GM23248 (cell line): ENCODE measurements around the gene SELP. TPM values are rescaled to one million over a fixed set of nuclear protein-coding genes. Genes with fewer than 3 reads are reported as not detected.

Experiments
- DNase-seq: peaks from one replicate; pipeline ENCODE4 v3.0.0-alpha.2; 2015
- H2AFZ ChIP-seq: fragments of 200-600 bp; sonication (generic); 2 replicates; pipeline ENCODE4 v1.6.1; 2016; ENCODE audit warnings: antibody characterized with exemption
- H3F3A ChIP-seq: fragments of 200-600 bp; sonication (generic); 2 replicates; pipeline ENCODE4 v1.6.1; 2016; ENCODE audit warnings: mild to moderate bottlenecking, antibody characterized with exemption, mixed run types; ENCODE audit not compliant: insufficient read depth
- H3K27ac ChIP-seq: fragments of 200-600 bp; sonication (generic); 2 replicates; pipeline ENCODE4 v1.5.1; 2016; ENCODE audit warnings: mild to moderate bottlenecking
- H3K27me3 ChIP-seq: fragments of 200-600 bp; sonication (generic); replicated peaks from 2 replicates; pipeline ENCODE4 v1.6.1; 2016; ENCODE audit warnings: mild to moderate bottlenecking; ENCODE audit not compliant: insufficient read depth
- H3K36me3 ChIP-seq: fragments of 200-600 bp; sonication (generic); 2 replicates; pipeline ENCODE4 v1.6.1; 2016; ENCODE audit warnings: low read depth, mild to moderate bottlenecking
- H3K4me1 ChIP-seq: fragments of 200-600 bp; sonication (generic); 2 replicates; pipeline ENCODE4 v1.6.1; 2016; ENCODE audit warnings: mild to moderate bottlenecking; ENCODE audit not compliant: insufficient read depth
- H3K4me2 ChIP-seq: fragments of 200-600 bp; sonication (generic); one replicate; pipeline ENCODE4 v1.6.1; 2016; ENCODE audit warnings: mild to moderate bottlenecking; ENCODE audit not compliant: unreplicated experiment
- H3K4me3 ChIP-seq: fragments of 200-600 bp; sonication (generic); 2 replicates; pipeline ENCODE4 v1.5.1; 2016; ENCODE audit warnings: mild to moderate bottlenecking
- H3K79me2 ChIP-seq: fragments of 200-600 bp; sonication (generic); 2 replicates; pipeline ENCODE4 v1.6.1; 2016; ENCODE audit warnings: mild to moderate bottlenecking; ENCODE audit not compliant: insufficient read depth
- H3K9ac ChIP-seq: fragments of 200-600 bp; sonication (generic); 2 replicates; pipeline ENCODE4 v1.6.1; 2016; ENCODE audit warnings: mild to moderate bottlenecking
- H3K9me2 ChIP-seq: fragments of 200-600 bp; sonication (generic); 2 replicates; pipeline ENCODE4 v1.6.1; 2016; ENCODE audit warnings: mixed run types, mild to moderate bottlenecking, moderate library complexity; ENCODE audit not compliant: insufficient read depth
- H3K9me3 ChIP-seq: fragments of 200-600 bp; sonication (generic); one replicate; pipeline ENCODE4 v1.6.1; 2017; ENCODE audit warnings: low read depth
- H4K20me1 ChIP-seq: fragments of 200-600 bp; sonication (generic); 2 replicates; pipeline ENCODE4 v1.6.0; 2016; ENCODE audit not compliant: insufficient read depth
- EZH2 ChIP-seq: fragments of 200-600 bp; sonication (generic); IDR thresholded peaks from 2 replicates; pipeline ENCODE4 v1.6.1; 2018; ENCODE audit warnings: antibody characterized with exemption, mild to moderate bottlenecking; ENCODE audit not compliant: insufficient read depth, poor library complexity, severe bottlenecking
- EZH2phosphoT487 ChIP-seq: fragments of 200-600 bp; sonication (generic); IDR thresholded peaks from 2 replicates; pipeline ENCODE4 v1.6.1; 2018; ENCODE audit warnings: antibody characterized with exemption, moderate library complexity, mild to moderate bottlenecking, low read depth; ENCODE audit not compliant: insufficient read depth
- WGBS, 2 experiments: methylation state at CpG; one replicate each; pipeline ENCODE4 v1.1.6; 2015 to 2017; ENCODE audit warnings: low lambda C conversion rate in 2 of 2, low coverage in 1 of 2; ENCODE audit errors: missing lambda C conversion rate in 2 of 2; 5-methylcytosine and 5-hydroxymethylcytosine counted together
- in situ Hi-C: fragments of 300-500 bp; cut with MboI; formaldehyde crosslinking; loops from 2 replicates; pipeline ENCODE4 v1.15.0; 2020
- polyA plus RNA-seq: library from polyadenylated mRNA; unstranded; fragments of >200 nt; fragmentation: Nextera tagmentation; extraction: Ambion mirVana; gene quantifications from 2 replicates; pipeline ENCODE4 v1.2.1, GENCODE V29; 2016
- total RNA-seq: library from RNA; depleted of rRNA; stranded (reverse); fragments of >200 nt; shearing (Covaris generic); gene quantifications from 2 replicates; pipeline ENCODE4 v1.2.3, GENCODE V29; 2014

Gene SELP
- total and polyA plus RNA-seq, 2 experiments from 2014 or later = not detected

DNA sequence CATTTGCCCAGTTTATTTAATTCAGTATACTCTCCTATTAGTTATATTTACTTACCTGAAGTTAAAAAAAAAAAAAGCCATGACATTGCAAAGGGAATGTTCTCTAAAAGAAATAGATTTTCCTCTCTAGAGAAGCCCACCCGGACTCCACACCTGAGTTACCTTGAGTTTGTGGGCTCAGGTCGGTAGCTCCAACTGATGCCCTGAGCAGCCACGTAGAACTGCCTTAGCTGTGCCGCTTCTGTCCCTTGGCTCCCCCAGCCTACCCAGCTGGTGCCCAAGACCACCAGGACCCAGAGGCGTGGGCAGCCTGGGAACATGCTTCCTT, 43.9 kb downstream of the SELP start:
- Histone ChIP-seq H3K4me3 (no peak overlapping the region), H3K27ac (no peak overlapping the region), H2AFZ (no peak overlapping the region), H4K20me1 (no peaks in the 10 kb centered on the region), H3K9ac (no peak overlapping the region), H3K36me3 (no peaks in the 10 kb centered on the region), H3F3A (no peaks in the 10 kb centered on the region), H3K79me2 (no peaks in the 10 kb centered on the region), H3K4me1 (no peaks in the 10 kb centered on the region), H3K4me2 (no peak overlapping the region), H3K9me2 (no peaks in the 10 kb centered on the region), H3K9me3 (no peaks in the 10 kb centered on the region), H3K27me3 (peaks cover 40% of the 10 kb centered on the region)
- 13 to 14% methylated on average over 5 of the region's 5 CpGs for WGBS, 2 experiments
- no peak for TF ChIP-seq EZH2
- TF ChIP-seq EZH2phosphoT487 = no peak
- DNase-seq = no peak
- in situ Hi-C loops = no loop called here

DNA sequence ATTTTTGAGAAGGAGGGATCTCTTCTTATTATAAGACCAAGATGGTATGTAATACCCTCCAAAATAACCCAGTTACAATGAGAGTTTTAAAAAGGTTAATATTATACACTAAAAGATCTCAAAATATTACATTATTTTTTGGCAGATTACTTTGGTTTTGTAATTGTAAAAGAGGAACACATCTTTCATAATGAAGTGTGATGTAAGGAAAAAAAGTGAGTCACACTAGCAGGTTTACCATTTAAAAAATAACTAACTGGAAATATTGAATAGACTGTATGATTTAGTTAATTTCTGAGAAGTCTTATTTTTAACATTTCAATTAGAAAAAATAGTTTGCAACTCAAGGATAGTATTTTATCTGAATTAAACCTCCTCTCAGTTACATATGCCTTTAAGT, 44.7 kb downstream of the SELP start:
- TF ChIP-seq EZH2phosphoT487 = no peak
- no peak for TF ChIP-seq EZH2
- Histone ChIP-seq H3K79me2 (no peaks in the 10 kb centered on the region), H4K20me1 (no peaks in the 10 kb centered on the region), H3K9ac (no peak overlapping the region), H3K36me3 (no peaks in the 10 kb centered on the region), H3K27me3 (peaks cover 40% of the 10 kb centered on the region), H3F3A (no peaks in the 10 kb centered on the region), H2AFZ (no peak overlapping the region), H3K9me2 (no peaks in the 10 kb centered on the region), H3K4me3 (no peak overlapping the region), H3K27ac (no peak overlapping the region), H3K9me3 (no peaks in the 10 kb centered on the region), H3K4me1 (no peaks in the 10 kb centered on the region), H3K4me2 (no peak overlapping the region)
- DNase-seq = no peak
- in situ Hi-C loops = no loop called here

DNA sequence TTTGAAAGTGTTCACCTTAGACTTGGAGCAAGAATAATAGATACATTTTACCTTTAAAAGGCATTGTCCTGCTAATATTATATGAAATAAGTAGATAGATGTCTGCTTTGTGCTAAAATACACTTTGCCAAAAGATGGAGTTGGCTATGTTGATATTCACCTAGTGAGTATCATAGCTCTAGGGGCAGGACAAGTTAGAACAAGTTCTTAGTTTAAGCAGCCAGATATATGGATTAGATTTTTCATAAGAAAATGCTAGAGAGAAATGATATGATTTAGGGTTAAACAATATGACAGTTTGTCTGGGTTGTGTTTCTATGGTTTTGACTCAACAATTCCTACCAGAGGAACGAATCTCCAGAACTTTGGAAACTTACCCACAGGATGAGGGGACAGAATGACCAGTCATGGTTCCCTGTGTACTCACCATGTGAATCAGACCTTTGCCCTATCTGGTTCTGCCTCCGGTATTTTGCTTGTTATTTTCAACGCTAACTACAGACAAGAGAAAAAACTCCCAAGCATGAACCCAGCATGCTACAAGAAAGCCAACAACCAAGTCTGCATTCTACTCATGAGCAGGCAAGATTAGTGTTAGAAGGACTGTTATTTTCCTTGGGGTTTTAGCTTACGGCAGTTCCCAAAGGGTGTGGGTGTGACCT, 45.3 kb downstream of the SELP start:
- Histone ChIP-seq H3K79me2 (no peaks in the 10 kb centered on the region), H3F3A (no peaks in the 10 kb centered on the region), H3K4me2 (no peak overlapping the region), H3K36me3 (no peaks in the 10 kb centered on the region), H4K20me1 (no peaks in the 10 kb centered on the region), H3K4me1 (no peaks in the 10 kb centered on the region), H3K4me3 (no peak overlapping the region), H3K27ac (no peak overlapping the region), H2AFZ (no peak overlapping the region), H3K9me2 (no peaks in the 10 kb centered on the region), H3K27me3 (peaks cover 40% of the 10 kb centered on the region), H3K9me3 (no peaks in the 10 kb centered on the region), H3K9ac (no peak overlapping the region)
- 41 to 49% methylated on average over 4 of the region's 4 CpGs for WGBS, 2 experiments
- TF ChIP-seq EZH2 (no peak), EZH2phosphoT487 (no peak)
- DNase-seq = no peak
- in situ Hi-C loops = no loop called here

DNA sequence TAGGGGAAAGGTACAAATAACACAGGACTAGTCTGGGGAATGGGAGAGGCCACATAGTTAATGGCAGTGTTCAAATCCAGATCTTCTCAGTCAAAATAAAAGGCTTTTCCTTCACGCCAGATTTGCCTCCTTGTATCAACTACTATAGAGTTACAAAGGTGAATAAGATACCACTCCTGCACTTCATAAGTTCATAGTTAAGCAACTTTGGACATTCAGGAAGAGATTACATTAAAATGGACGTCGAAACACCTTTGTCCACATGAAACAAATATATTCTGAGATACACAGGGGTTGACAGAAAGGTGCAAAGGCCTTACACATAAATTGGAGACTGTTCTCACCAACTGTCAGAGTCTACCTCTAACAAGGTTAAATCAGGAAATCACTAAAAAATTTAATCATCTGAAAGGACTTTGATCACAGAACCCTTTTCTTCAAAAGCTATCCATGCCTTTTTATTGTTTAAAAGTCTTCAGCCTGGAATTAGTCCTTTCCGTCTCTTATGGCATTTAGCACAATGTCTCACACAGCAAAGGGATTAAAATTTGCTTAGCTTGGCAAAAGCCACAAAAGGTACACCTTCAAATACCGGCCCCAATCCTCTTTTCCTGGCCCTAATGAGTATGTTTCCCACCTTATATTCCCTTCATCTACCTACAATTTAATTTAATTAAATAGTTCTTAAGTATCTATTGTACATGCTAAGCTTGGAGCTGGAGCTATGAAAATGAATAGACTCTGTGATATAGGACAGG, 51.8 kb downstream of the SELP start:
- Histone ChIP-seq H3K9me2 (no peaks in the 10 kb centered on the region), H3K27ac (no peak overlapping the region), H3F3A (no peaks in the 10 kb centered on the region), H3K9me3 (no peaks in the 10 kb centered on the region), H3K4me1 (no peaks in the 10 kb centered on the region), H3K9ac (no peak overlapping the region), H3K79me2 (no peaks in the 10 kb centered on the region), H3K4me2 (no peak overlapping the region), H3K4me3 (no peak overlapping the region), H2AFZ (no peak overlapping the region), H3K36me3 (no peaks in the 10 kb centered on the region), H4K20me1 (no peaks in the 10 kb centered on the region), H3K27me3 (peaks cover 17% of the 10 kb centered on the region)
- in situ Hi-C loops = no loop called here
- DNase-seq = no peak
- 35 to 36% methylated on average over 5 of the region's 5 CpGs for WGBS, 2 experiments
- no peak for TF ChIP-seq EZH2
- no peak for TF ChIP-seq EZH2phosphoT487
